ENCODE data around the gene ESR2. TPM values are rescaled to one million over a fixed set of nuclear protein-coding genes. Genes with fewer than 3 reads are reported as not detected.
"Not testable (repeated sequence)": the region's sequence is repeated elsewhere in the genome, so short reads cannot be mapped to it uniquely, and the experiment has no call there.

ESR2 gene
- total and polyA plus RNA-seq, 7 experiments from 2014 or later, result 0.07 to 0.19 (median 0.12) TPM; not detected in 2

DNA sequence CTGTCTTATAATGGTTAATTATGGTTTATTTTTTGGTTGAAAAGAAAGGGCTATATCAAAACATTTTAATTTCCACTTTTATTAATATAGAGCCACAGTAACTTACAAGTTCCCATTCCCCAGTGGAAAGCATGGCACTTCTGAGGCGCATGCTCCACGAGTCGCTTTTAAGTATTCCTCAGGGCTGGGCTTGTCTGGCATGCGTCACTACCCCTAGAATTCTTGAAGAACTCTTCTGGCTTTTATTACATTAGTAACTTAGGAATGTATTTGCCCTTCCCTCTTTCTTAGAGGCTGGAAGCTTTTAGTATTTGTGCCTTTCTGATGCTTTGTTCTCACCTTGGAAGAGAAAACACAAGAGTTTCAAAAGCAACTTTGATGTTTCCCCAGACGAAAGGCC lies 81.1 kb downstream of the ESR2 start:
- no peaks in the 10 kb centered on the region for H3K4me1 ChIP-seq (ENCODE audit: control insufficient read depth in 2 of 2, insufficient read depth in 2 of 2, low read length in 2 of 2)
- H3K4me1 Mint-ChIP-seq, result peaks cover 0 to 2% (median 0%) of the 10 kb centered on the region in 7 donors
- H3K36me3 ChIP-seq (ENCODE audit: control insufficient read depth in 2 of 3, insufficient read depth in 3 of 3, low read length in 3 of 3), result peaks cover 4 to 95% (median 65%) of the 10 kb centered on the region in 3 experiments
- H3K27me3 Mint-ChIP-seq, result no peaks in the 10 kb centered on the region
- H3K9me3 ChIP-seq (ENCODE audit: control insufficient read depth in 2 of 3, low read length in 3 of 3), result no peaks in the 10 kb centered on the region
- intact Hi-C loops (cut with micrococcal nuclease), result no loop called here
- H3K4me3 ChIP-seq (ENCODE audit: low read length), result no peak overlapping the region
- ChIA-PET POLR2A (no interaction called here), CTCF (no interaction called here)
- H3K36me3 Mint-ChIP-seq, result peaks cover 12 to 71% (median 35%) of the 10 kb centered on the region in 5 donors
- no peak overlapping the region for H3K27ac ChIP-seq (ENCODE audit: low read depth, low read length)
- H3K4me3 Mint-ChIP-seq, result no peak overlapping the region
- no peak overlapping the region for H3K27ac Mint-ChIP-seq
- ATAC-seq, result no peak
- peaks cover 0 to 2% (median 0%) of the 10 kb centered on the region in 11 donors for H3K9me3 Mint-ChIP-seq
- no peak for DNase-seq
- no peaks in the 10 kb centered on the region for H3K27me3 ChIP-seq (ENCODE audit: control insufficient read depth in 2 of 2, insufficient read depth in 2 of 2, low read length in 2 of 2)

- Histone ChIP-seq H3K36me3 (ENCODE audit: control insufficient read depth in 2 of 3, insufficient read depth in 3 of 3, low read length in 3 of 3) (peaks cover 4 to 95% (median 67%) of the 10 kb centered on the region in 3 experiments), H3K4me3 (ENCODE audit: low read length) (no peak overlapping the region), H3K4me1 (ENCODE audit: control insufficient read depth in 2 of 2, insufficient read depth in 2 of 2, low read length in 2 of 2) (no peaks in the 10 kb centered on the region), H3K9me3 (ENCODE audit: control insufficient read depth in 2 of 3, low read length in 3 of 3) (no peaks in the 10 kb centered on the region), H3K27ac (ENCODE audit: low read depth, low read length) (no peak overlapping the region), H3K27me3 (ENCODE audit: control insufficient read depth in 2 of 2, insufficient read depth in 2 of 2, low read length in 2 of 2) (no peaks in the 10 kb centered on the region)
- CTCF ChIA-PET, result no interaction called here
- DNase-seq, result no peak
- no peak for ATAC-seq
- POLR2A ChIA-PET, result no interaction called here
- H3K36me3 Mint-ChIP-seq, result peaks cover 12 to 74% (median 32%) of the 10 kb centered on the region in 5 donors
- peaks cover 0 to 2% (median 0%) of the 10 kb centered on the region in 11 donors for H3K9me3 Mint-ChIP-seq
- no peaks in the 10 kb centered on the region for H3K27me3 Mint-ChIP-seq
- H3K27ac Mint-ChIP-seq, result no peak overlapping the region
- no peak overlapping the region for H3K4me3 Mint-ChIP-seq
- intact Hi-C loops (cut with micrococcal nuclease), result no loop called here
- peaks cover 0 to 2% (median 0%) of the 10 kb centered on the region in 7 donors for H3K4me1 Mint-ChIP-seq
Measured at GRCh38 chr14:64212666-64213065, 81.5 kb downstream of the ESR2 start.

GRCh38 chr14:64210912-64211311 lies 83.3 kb downstream of the ESR2 start:
- H3K4me1 Mint-ChIP-seq; H3K27me3 Mint-ChIP-seq; H3K4me3 Mint-ChIP-seq; H3K27me3 ChIP-seq (ENCODE audit: control insufficient read depth in 2 of 2, insufficient read depth in 2 of 2, low read length in 2 of 2); POLR2A ChIA-PET; ATAC-seq; CTCF ChIA-PET; H3K9me3 Mint-ChIP-seq; H3K9me3 ChIP-seq (ENCODE audit: control insufficient read depth in 2 of 3, low read length in 3 of 3); H3K27ac ChIP-seq (ENCODE audit: low read depth, low read length); intact Hi-C loops (cut with micrococcal nuclease); DNase-seq; H3K4me1 ChIP-seq (ENCODE audit: control insufficient read depth in 2 of 2, insufficient read depth in 2 of 2, low read length in 2 of 2); H3K4me3 ChIP-seq (ENCODE audit: low read length): not testable (repeated sequence)
- H3K27ac Mint-ChIP-seq, result peak overlapping the region in 4 of 9 donors; percentile 13 to 53 (median 30)
- peaks cover 4 to 81% (median 56%) of the 10 kb centered on the region in 3 experiments for H3K36me3 ChIP-seq (ENCODE audit: control insufficient read depth in 2 of 3, insufficient read depth in 3 of 3, low read length in 3 of 3)
- peaks cover 7 to 64% (median 22%) of the 10 kb centered on the region in 5 donors for H3K36me3 Mint-ChIP-seq

- CTCF ChIA-PET, result no interaction called here
Measured at GRCh38 chr14:64210216-64210615, 84.0 kb downstream of the ESR2 start.

DNA sequence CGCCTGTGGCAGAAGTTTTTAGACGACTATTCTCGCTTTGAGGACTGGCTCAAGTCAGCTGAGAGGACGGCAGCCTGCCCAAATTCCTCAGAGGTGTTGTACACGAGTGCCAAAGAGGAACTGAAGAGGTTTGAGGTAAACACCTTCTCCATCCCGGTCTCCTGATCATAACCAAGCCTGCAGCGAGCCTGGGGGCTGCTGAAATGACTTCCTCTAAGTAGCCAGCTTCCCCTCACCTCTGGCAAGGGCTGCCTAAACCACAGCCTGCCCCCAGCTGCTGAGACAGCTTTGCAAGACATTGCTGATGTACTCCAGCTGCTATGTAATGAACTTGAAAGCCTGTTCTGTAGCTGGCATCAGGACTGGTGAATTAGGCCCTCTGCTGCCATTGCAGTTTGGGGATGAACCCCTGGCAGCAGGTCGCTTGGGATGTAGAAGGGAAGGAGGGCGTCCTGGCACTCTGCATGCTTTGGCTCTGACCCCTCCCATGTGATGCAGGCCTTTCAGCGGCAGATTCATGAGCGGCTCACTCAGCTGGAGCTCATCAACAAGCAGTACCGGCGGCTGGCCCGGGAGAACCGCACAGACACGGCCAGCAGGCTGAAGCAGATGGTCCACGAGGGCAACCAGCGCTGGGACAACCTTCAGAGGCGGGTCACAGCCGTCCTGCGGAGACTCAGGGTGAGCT lies 84.6 kb downstream of the ESR2 start:
- ChIA-PET POLR2A (no interaction called here), CTCF (no interaction called here)
- H3K9me3 Mint-ChIP-seq, result no peaks in the 10 kb centered on the region
- Histone ChIP-seq H3K27me3 (ENCODE audit: control insufficient read depth in 2 of 2, insufficient read depth in 2 of 2, low read length in 2 of 2) (no peaks in the 10 kb centered on the region), H3K9me3 (ENCODE audit: control insufficient read depth in 2 of 3, low read length in 3 of 3) (no peaks in the 10 kb centered on the region), H3K4me3 (ENCODE audit: low read length) (no peak overlapping the region), H3K27ac (ENCODE audit: low read depth, low read length) (no peak overlapping the region), H3K4me1 (ENCODE audit: control insufficient read depth in 2 of 2, insufficient read depth in 2 of 2, low read length in 2 of 2) (no peaks in the 10 kb centered on the region), H3K36me3 (ENCODE audit: control insufficient read depth in 2 of 3, insufficient read depth in 3 of 3, low read length in 3 of 3) (peaks cover 4 to 68% (median 44%) of the 10 kb centered on the region in 3 experiments)
- peaks cover 0 to 2% (median 0%) of the 10 kb centered on the region in 7 donors for H3K4me1 Mint-ChIP-seq
- ATAC-seq, result peak; percentile 40
- H3K27ac Mint-ChIP-seq, result peak overlapping the region in 1 of 9 donors; percentile 18
- no peak for DNase-seq
- H3K27me3 Mint-ChIP-seq, result no peaks in the 10 kb centered on the region
- peaks cover 0 to 59% (median 14%) of the 10 kb centered on the region in 5 donors for H3K36me3 Mint-ChIP-seq
- intact Hi-C loops (cut with micrococcal nuclease), result no loop called here
- no peak overlapping the region for H3K4me3 Mint-ChIP-seq

More at GRCh38 chr14:64210216-64210615, 84.0 kb downstream of the ESR2 start:
- Mint-ChIP-seq H3K27ac (no peak overlapping the region), H3K27me3 (no peaks in the 10 kb centered on the region), H3K4me1 (peaks cover 0 to 2% (median 0%) of the 10 kb centered on the region in 7 donors), H3K4me3 (no peak overlapping the region), H3K9me3 (no peaks in the 10 kb centered on the region), H3K36me3 (peaks cover 0 to 58% (median 15%) of the 10 kb centered on the region in 5 donors)
- Histone ChIP-seq H3K27ac (ENCODE audit: low read depth, low read length) (no peak overlapping the region), H3K27me3 (ENCODE audit: control insufficient read depth in 2 of 2, insufficient read depth in 2 of 2, low read length in 2 of 2) (no peaks in the 10 kb centered on the region), H3K4me3 (ENCODE audit: low read length) (no peak overlapping the region), H3K36me3 (ENCODE audit: control insufficient read depth in 2 of 3, insufficient read depth in 3 of 3, low read length in 3 of 3) (peaks cover 4 to 74% (median 49%) of the 10 kb centered on the region in 3 experiments), H3K4me1 (ENCODE audit: control insufficient read depth in 2 of 2, insufficient read depth in 2 of 2, low read length in 2 of 2) (no peaks in the 10 kb centered on the region), H3K9me3 (ENCODE audit: control insufficient read depth in 2 of 3, low read length in 3 of 3) (no peaks in the 10 kb centered on the region)
- intact Hi-C loops (cut with micrococcal nuclease), result no loop called here
- DNase-seq (no peak), ATAC-seq (no peak)
- POLR2A ChIA-PET, result no interaction called here

DNA sequence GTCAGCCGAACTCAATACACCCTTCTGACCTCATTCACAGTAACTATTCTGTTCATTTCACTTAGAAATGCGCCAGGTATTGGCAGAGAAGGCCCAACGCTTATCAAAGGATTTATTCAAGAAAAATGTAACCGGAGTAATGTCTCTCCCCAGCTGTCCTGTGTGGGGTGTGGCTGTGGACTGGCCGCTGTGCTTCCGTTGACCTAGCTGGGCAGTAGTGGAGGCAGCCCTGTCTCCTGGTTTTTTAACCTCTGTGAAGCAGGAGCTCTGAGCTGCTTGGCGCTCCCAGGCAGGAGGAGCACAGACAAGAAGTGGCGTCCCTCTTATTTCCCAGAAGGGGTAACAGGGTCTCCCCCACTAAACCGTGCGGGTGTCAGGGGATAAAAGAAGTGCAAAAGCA lies 85.2 kb downstream of the ESR2 start:
- no peak for DNase-seq

DNA sequence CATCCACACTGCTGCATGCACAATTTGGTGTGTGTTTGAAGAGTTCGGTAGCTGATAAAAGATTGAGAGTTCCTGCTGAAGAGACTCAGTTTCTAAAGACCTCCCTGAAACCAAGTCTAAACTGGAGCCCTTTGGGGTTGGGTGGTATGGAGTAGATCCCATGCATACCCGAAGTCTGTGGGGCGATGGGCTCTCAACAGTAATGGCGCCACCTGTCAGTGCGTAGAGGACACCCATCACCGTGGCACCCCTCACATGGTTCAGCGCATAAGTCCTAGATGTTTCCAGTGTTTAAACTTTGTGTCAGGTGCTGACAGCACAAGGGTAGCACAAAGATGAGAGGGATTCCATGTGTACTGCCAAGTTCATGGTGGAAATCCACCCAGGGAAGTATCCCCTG lies 85.9 kb downstream of the ESR2 start:
- intact Hi-C loops (cut with micrococcal nuclease), result no loop called here
- H3K9me3 ChIP-seq (ENCODE audit: control insufficient read depth in 2 of 3, low read length in 3 of 3), result no peaks in the 10 kb centered on the region
- no peak overlapping the region for H3K27ac Mint-ChIP-seq

More for the DNA sequence above, 85.2 kb downstream of the ESR2 start:
- no peaks in the 10 kb centered on the region for H3K4me1 ChIP-seq (ENCODE audit: control insufficient read depth in 2 of 2, insufficient read depth in 2 of 2, low read length in 2 of 2)
- Mint-ChIP-seq H3K27me3 (no peaks in the 10 kb centered on the region), H3K9me3 (no peaks in the 10 kb centered on the region), H3K36me3 (peaks cover 0 to 55% (median 14%) of the 10 kb centered on the region in 5 donors), H3K27ac (peak overlapping the region in 1 of 9 donors; percentile 23), H3K4me3 (no peak overlapping the region), H3K4me1 (peaks cover 0 to 2% (median 0%) of the 10 kb centered on the region in 7 donors)
- no peak overlapping the region for H3K4me3 ChIP-seq (ENCODE audit: low read length)
- POLR2A ChIA-PET, result no interaction called here
- H3K9me3 ChIP-seq (ENCODE audit: control insufficient read depth in 2 of 3, low read length in 3 of 3), result no peaks in the 10 kb centered on the region
- no peaks in the 10 kb centered on the region for H3K27me3 ChIP-seq (ENCODE audit: control insufficient read depth in 2 of 2, insufficient read depth in 2 of 2, low read length in 2 of 2)
- intact Hi-C loops (cut with micrococcal nuclease), result no loop called here
- CTCF ChIA-PET, result no interaction called here
- peaks cover 4 to 62% (median 43%) of the 10 kb centered on the region in 3 experiments for H3K36me3 ChIP-seq (ENCODE audit: control insufficient read depth in 2 of 3, insufficient read depth in 3 of 3, low read length in 3 of 3)
- H3K27ac ChIP-seq (ENCODE audit: low read depth, low read length), result no peak overlapping the region
- ATAC-seq, result no peak

More for the DNA sequence above, 85.9 kb downstream of the ESR2 start:
- CTCF ChIA-PET, result no interaction called here
- no peak overlapping the region for H3K27ac ChIP-seq (ENCODE audit: low read depth, low read length)
- no peaks in the 10 kb centered on the region for H3K27me3 ChIP-seq (ENCODE audit: control insufficient read depth in 2 of 2, insufficient read depth in 2 of 2, low read length in 2 of 2)
- no peaks in the 10 kb centered on the region for H3K4me1 ChIP-seq (ENCODE audit: control insufficient read depth in 2 of 2, insufficient read depth in 2 of 2, low read length in 2 of 2)
- DNase-seq (no peak), ATAC-seq (no peak)
- H3K4me3 ChIP-seq (ENCODE audit: low read length), result no peak overlapping the region
- Mint-ChIP-seq H3K4me3 (no peak overlapping the region), H3K27me3 (no peaks in the 10 kb centered on the region), H3K36me3 (peaks cover 0 to 54% (median 10%) of the 10 kb centered on the region in 5 donors), H3K9me3 (no peaks in the 10 kb centered on the region), H3K4me1 (peaks cover 0 to 2% (median 0%) of the 10 kb centered on the region in 7 donors)
- peaks cover 4 to 56% (median 41%) of the 10 kb centered on the region in 3 experiments for H3K36me3 ChIP-seq (ENCODE audit: control insufficient read depth in 2 of 3, insufficient read depth in 3 of 3, low read length in 3 of 3)
- POLR2A ChIA-PET, result no interaction called here
